PC-9 (cell line): Measurements from ENCODE around the gene ZNF346.

ENCODE experiments used
- EZH2 ChIP-seq: fragments of 200-600 bp; sonication (generic); IDR thresholded peaks from 2 replicates; pipeline ENCODE4 v1.8.0; 2017; ENCODE audit warnings: antibody characterized with exemption, low read depth
- TF ChIP-seq, protein P1 (sequence below): fragments of 200-600 bp; sonication (generic); conservative IDR thresholded peaks from 2 replicates; pipeline ENCODE4 v1.6.1; 2017; ENCODE audit warnings: mixed run types, antibody characterized with exemption, mild to moderate bottlenecking, moderate library complexity

DNA sequence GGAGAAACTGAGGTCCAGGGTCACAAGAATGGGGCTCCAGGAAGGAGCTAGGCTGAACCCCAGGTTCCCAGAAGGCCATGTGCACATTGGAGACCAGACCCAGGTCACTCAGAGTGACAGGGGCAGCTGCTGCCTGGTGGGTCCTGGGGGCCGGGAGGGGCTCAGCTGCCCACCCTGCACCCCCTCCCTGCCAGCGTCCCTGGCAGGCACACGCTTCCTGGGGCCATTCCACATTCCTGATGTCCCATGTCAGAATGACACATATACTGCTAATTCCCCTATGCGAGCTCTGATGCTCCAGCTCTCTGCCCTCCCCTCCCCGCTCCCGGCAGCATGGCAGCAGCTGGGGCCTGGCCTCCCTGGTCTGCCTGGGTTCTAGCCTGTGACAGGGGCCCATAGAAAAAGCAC lies 78.2 kb downstream of the ZNF346 start:
- TF ChIP-seq, protein P1, sequence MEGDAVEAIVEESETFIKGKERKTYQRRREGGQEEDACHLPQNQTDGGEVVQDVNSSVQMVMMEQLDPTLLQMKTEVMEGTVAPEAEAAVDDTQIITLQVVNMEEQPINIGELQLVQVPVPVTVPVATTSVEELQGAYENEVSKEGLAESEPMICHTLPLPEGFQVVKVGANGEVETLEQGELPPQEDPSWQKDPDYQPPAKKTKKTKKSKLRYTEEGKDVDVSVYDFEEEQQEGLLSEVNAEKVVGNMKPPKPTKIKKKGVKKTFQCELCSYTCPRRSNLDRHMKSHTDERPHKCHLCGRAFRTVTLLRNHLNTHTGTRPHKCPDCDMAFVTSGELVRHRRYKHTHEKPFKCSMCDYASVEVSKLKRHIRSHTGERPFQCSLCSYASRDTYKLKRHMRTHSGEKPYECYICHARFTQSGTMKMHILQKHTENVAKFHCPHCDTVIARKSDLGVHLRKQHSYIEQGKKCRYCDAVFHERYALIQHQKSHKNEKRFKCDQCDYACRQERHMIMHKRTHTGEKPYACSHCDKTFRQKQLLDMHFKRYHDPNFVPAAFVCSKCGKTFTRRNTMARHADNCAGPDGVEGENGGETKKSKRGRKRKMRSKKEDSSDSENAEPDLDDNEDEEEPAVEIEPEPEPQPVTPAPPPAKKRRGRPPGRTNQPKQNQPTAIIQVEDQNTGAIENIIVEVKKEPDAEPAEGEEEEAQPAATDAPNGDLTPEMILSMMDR: no peak
- TF ChIP-seq EZH2: no peak
